Heart left ventricle (tissue), 16 donors: ENCODE results near the gene RORC. TPM values are rescaled to one million over a fixed set of nuclear protein-coding genes. Genes with fewer than 3 reads are reported as not detected.

Source experiments
- ATAC-seq, 4 donors: fragments of 200-7000 bp; cut with Tn5 transposase; one replicate each; pipeline ENCODE4 v1.9.1; 2020 to 2022; ENCODE audit warnings: moderate library complexity in 4 of 4, mild to moderate bottlenecking in 3 of 4, moderate number of reproducible peaks in 1 of 4
- DNase-seq, 5 donors: peaks; one replicate each; pipeline ENCODE4 v3.0.0-alpha.2; 2020
- H3K27ac ChIP-seq, 12 donors: fragments of 200-600 bp; sonication (generic) in 4 of 12; one replicate each; pipeline versions ENCODE4 v1.5.0 to v1.8.0; 2016 to 2022; ENCODE audit warnings: mild to moderate bottlenecking in 2 of 12
- H3K27me3 ChIP-seq, 9 donors: fragments of 200-600 bp; sonication (generic) in 2 of 9; one replicate each; pipeline versions ENCODE4 v1.5.1 to v1.8.0; 2016 to 2022; ENCODE audit warnings: mild to moderate bottlenecking in 3 of 9
- H3K36me3 ChIP-seq, 9 donors: fragments of 200-600 bp; sonication (generic) in 2 of 9; one replicate each; pipeline versions ENCODE4 v1.5.0 to v1.8.0; 2018 to 2022; ENCODE audit warnings: mild to moderate bottlenecking in 2 of 9
- H3K4me1 ChIP-seq, 12 donors: fragments of 200-600 bp; sonication (generic) in 4 of 12; one replicate each; pipeline versions ENCODE4 v1.5.0 to v1.8.0; 2016 to 2022; ENCODE audit warnings: mild to moderate bottlenecking in 3 of 12
- H3K4me3 ChIP-seq, 12 donors: fragments of 200-600 bp; sonication (generic) in 4 of 12; one replicate each; pipeline versions ENCODE4 v1.5.0 to v1.8.0; 2017 to 2022; ENCODE audit warnings: mild to moderate bottlenecking in 9 of 12, moderate library complexity in 4 of 12
- H3K9me3 ChIP-seq, 12 donors: fragments of 200-600 bp; sonication (generic) in 4 of 12; one replicate each; pipeline versions ENCODE4 v1.5.0 to v1.8.0; 2016 to 2022; ENCODE audit warnings: mild to moderate bottlenecking in 1 of 12
- CTCF ChIP-seq, 12 donors: fragments of 200-600 bp; sonication (generic) in 4 of 12; IDR thresholded peaks; one replicate each; pipeline versions ENCODE4 v1.5.0 to v1.8.0; 2018 to 2022; ENCODE audit warnings: antibody characterized with exemption in 12 of 12, mild to moderate bottlenecking in 5 of 12
- POLR2A ChIP-seq, 2 donors: fragments of 450-650 bp; IDR thresholded peaks; one replicate each; pipeline ENCODE4 v1.6.1; 2017; ENCODE audit warnings: antibody characterized with exemption in 2 of 2, mild to moderate bottlenecking in 2 of 2, moderate library complexity in 2 of 2
- WGBS, 4 donors: extraction: QIAGEN DNeasy Blood & Tissue Kit in 2 of 4; methylation state at CpG; one replicate each; pipeline versions ENCODE4 v1.1.5 to v1.1.7; 2013 to 2018; 5-methylcytosine and 5-hydroxymethylcytosine counted together
- intact Hi-C, 10 donors: fragments of 100-400 bp; cut with DNase I; formaldehyde crosslinking; loops; one replicate each; pipeline versions ENCODE4 v1.11.1 to v1.14.2; 2022
- polyA plus RNA-seq, 2 donors: library from polyadenylated mRNA; stranded (reverse); fragments of 200-250 nt; gene quantifications; one replicate each; pipeline ENCODE4 v1.2.3, GENCODE V29; 2013
- total RNA-seq, 9 donors: library from RNA; depleted of rRNA in 2 of 9; stranded (reverse); fragments of >200 nt in 2 of 9; fragmentation: NEBNext Ultra II Directional in 3 of 9; extraction: Animal tissue kit (Norgen Biotek cat#: 25700) in 3 of 9; gene quantifications; one replicate each; pipeline versions ENCODE4 v1.1.0 to v1.2.4, GENCODE V29; 2016 to 2023
- donor health status: ischemic (EF 13 %, LVEDD 7.1; RV severe dilation, severe dysfunction).
- donor health status: healthy with polysubstance abuse.
- donor health status: DM: no; HTN: yes; CAD: no.
- donor health status: DM: no; HTN: no; CAD: no.
- donor health status: ischemic (EF 25% LVEDD 6.9; RV normal size, moderate dysfunction).
- donor health status: ischemic (EF 25% LVEDD 5.7; RV mildly dilated, moderate dysfunction).
- donor health status: healthy.
- donor health status: DM: yes; HTN: yes; CAD: no.
- donor health status: ischemic (EF 35%, LVEDD 5.7; RV mildly dilated, moderate dysfunction).
- donor health status: nonischemic (EF 11% LVEDD 7.7; RV severe dilation, severe dysfunction).
- donor health status: DM: yes; HTN: yes; CAD: no.
- donor health status: PGD.
- donor health status: ischemic (EF 29% LVEDD 5.4; RV normal size, mild dysfunction).
- donor health status: nonischemic (EF 23%, LVEDD 6.1; RV moderate dilation, normal function).

The RORC gene
- total and polyA plus RNA-seq, 11 donors, result 3.6 to 58.9 (median 11.8) TPM

DNA sequence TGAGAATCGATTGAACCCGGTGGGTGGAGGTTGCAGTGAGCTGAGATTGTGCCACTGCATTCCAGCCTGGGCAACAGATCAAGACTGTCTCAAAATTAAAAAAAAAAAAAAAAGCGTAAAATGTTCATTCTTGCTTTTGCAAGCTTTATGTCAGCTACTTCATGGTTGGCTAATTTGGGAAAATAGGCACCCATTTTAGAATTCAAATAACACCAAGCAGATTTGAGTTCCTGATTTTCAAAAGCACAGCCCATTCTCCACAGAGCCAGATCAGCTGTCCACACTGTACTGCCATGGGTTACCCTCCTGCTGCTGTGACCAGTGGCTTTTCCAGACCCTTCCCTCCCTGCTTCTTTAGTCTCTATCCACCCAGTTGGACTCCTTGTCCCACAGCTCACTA lies 17.5 kb upstream of the RORC start:
- ATAC-seq (no peak), DNase-seq (no peak)
- peaks cover 0 to 14% (median 0%) of the 10 kb centered on the region in 9 donors for H3K27me3 ChIP-seq
- H3K9me3 ChIP-seq, result no peaks in the 10 kb centered on the region
- TF ChIP-seq POLR2A (IDR thresholded peaks at IDR 0.05) (no peak), CTCF (IDR thresholded peaks at IDR 0.05) (no peak)
- intact Hi-C loops, result no loop called here
- H3K36me3 ChIP-seq, result no peaks in the 10 kb centered on the region
- no peak overlapping the region for H3K4me3 ChIP-seq
- H3K4me1 ChIP-seq, result peaks cover 0 to 16% (median 0%) of the 10 kb centered on the region in 12 donors
- WGBS, 4 donors, result 73 to 86% (median 75%) methylated on average over 3 of the region's 3 CpGs
- no peak overlapping the region for H3K27ac ChIP-seq

DNA sequence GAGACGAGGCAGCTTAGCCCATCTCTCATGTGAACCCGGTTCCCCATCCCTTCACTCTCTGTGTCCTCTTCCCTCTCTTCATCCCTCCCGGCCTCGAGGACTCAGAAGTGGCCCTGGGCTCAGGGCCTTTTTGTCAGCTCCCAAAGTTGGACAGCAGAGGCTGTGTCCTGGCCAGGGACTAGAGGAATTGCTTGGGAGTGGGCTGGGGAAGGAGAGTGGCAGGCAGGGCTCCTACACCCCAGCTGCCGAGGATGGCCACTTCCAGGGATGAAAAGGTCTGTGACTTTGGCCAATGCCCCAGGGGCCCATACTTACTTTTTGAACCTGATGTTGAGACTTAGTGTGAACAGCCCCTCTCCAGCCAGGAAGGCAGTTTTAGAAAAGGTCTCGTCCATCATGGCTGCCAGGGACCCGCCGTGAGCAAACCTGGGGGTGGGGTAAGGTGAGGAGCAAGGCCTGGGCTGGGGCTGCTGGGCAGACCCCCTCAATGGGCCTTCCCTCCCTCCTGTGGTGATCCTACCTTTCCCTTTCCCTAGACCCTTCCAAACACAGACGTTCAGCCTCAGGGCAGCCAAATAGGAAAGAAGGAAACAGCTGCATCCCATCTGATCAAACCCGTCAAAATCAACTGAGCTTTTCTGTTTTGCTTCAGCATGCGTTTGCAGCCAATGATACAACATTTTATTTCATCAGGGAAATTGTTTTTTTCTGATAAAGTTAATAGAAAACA lies 16.4 kb upstream of the RORC start:
- H3K27ac ChIP-seq, result no peak overlapping the region
- 41 to 54% (median 46%) methylated on average over 9 to 11 of the region's 11 CpGs for WGBS, 4 donors
- peaks cover 0 to 16% (median 0%) of the 10 kb centered on the region in 12 donors for H3K4me1 ChIP-seq
- H3K9me3 ChIP-seq, result no peaks in the 10 kb centered on the region
- H3K36me3 ChIP-seq, result no peaks in the 10 kb centered on the region
- no peak for DNase-seq
- intact Hi-C loops, result no loop called here
- no peak for TF ChIP-seq POLR2A (IDR thresholded peaks at IDR 0.05)
- TF ChIP-seq CTCF (IDR thresholded peaks at IDR 0.05), result no peak
- H3K4me3 ChIP-seq, result no peak overlapping the region
- peaks cover 0 to 14% (median 0%) of the 10 kb centered on the region in 9 donors for H3K27me3 ChIP-seq
- ATAC-seq, result peak in 1 of 4 donors; percentile 31

GRCh38 chr1:151846686-151847237 lies 15.2 kb upstream of the RORC start:
- H3K4me3 ChIP-seq, result no peak overlapping the region
- DNase-seq (no peak), ATAC-seq (no peak)
- H3K9me3 ChIP-seq, result no peaks in the 10 kb centered on the region
- H3K27me3 ChIP-seq, result peaks cover 0 to 13% (median 0%) of the 10 kb centered on the region in 9 donors
- peaks cover 0 to 16% (median 0%) of the 10 kb centered on the region in 12 donors for H3K4me1 ChIP-seq
- no peak overlapping the region for H3K27ac ChIP-seq
- 85 to 89% (median 86%) methylated on average over 8 of the region's 8 CpGs for WGBS, 4 donors
- TF ChIP-seq POLR2A (IDR thresholded peaks at IDR 0.05) (no peak), CTCF (IDR thresholded peaks at IDR 0.05) (no peak)
- intact Hi-C loops, result no loop called here
- H3K36me3 ChIP-seq, result no peaks in the 10 kb centered on the region

GRCh38 chr1:151846062-151846568 lies 14.5 kb upstream of the RORC start:
- peaks cover 0 to 15% (median 0%) of the 10 kb centered on the region in 9 donors for H3K27me3 ChIP-seq
- H3K27ac ChIP-seq, result no peak overlapping the region
- DNase-seq (no peak), ATAC-seq (no peak)
- no peaks in the 10 kb centered on the region for H3K36me3 ChIP-seq
- TF ChIP-seq CTCF (IDR thresholded peaks at IDR 0.05), result no peak
- TF ChIP-seq POLR2A (IDR thresholded peaks at IDR 0.05), result no peak
- intact Hi-C loops, result no loop called here
- H3K9me3 ChIP-seq, result no peaks in the 10 kb centered on the region
- no peak overlapping the region for H3K4me3 ChIP-seq
- peaks cover 0 to 16% (median 0%) of the 10 kb centered on the region in 12 donors for H3K4me1 ChIP-seq
- 36 to 59% (median 40%) methylated on average over 6 of the region's 6 CpGs for WGBS, 4 donors
